H1 (cell line): ENCODE data around the gene SEC62. TPM values are rescaled to one million over a fixed set of nuclear protein-coding genes. Genes with fewer than 3 reads are reported as not detected.

ENCODE experiments used
- CTCF ChIA-PET: fragments of 300-600 bp; sonication (Branson Sonifier 250); formaldehyde crosslinking; loops from one replicate; lab custom pipeline; 2021; ENCODE audit not compliant: partially characterized antibody; lab: Charles Lee
- POLR2A ChIA-PET: fragments of 300-600 bp; sonication (Branson Sonifier 250); formaldehyde crosslinking; loops from one replicate; lab custom pipeline; 2021; ENCODE audit warnings: inconsistent platforms; ENCODE audit not compliant: partially characterized antibody; lab: Charles Lee
- DNase-seq, 2 experiments: peaks; one replicate each; pipeline versions ENCODE4 v3.0.0 to v3.0.0-alpha.2; 2010 to 2022; ENCODE audit warnings: low spot score in 2 of 2, low read depth in 1 of 2, mixed read lengths in 1 of 2
- FAIRE-seq: peaks from 2 replicates; lab custom pipeline; 2011; peaks lifted over from hg19 to GRCh38; lab: Jason Lieb, UNC
- H2AFZ ChIP-seq: 2 replicates; pipeline ENCODE4 v1.8.1; 2012; ENCODE audit warnings: low read length, inconsistent platforms
- H2AK5ac ChIP-seq: 2 replicates; pipeline ENCODE4 v1.6.1; 2013; ENCODE audit warnings: low read depth, low read length
- H2BK120ac ChIP-seq: replicated peaks from 2 replicates; pipeline ENCODE3; 2013; ENCODE audit warnings: low read depth, low read length, inconsistent platforms
- H2BK12ac ChIP-seq: 2 replicates; pipeline ENCODE4 v1.6.1; 2013; ENCODE audit warnings: low read depth, low read length
- H2BK15ac ChIP-seq: 2 replicates; pipeline ENCODE4 v1.6.1; 2013; ENCODE audit warnings: low read length
- H2BK20ac ChIP-seq: 2 replicates; pipeline ENCODE4 v1.6.1; 2013; ENCODE audit warnings: low read length
- H2BK5ac ChIP-seq: 2 replicates; pipeline ENCODE4 v1.6.1; 2013; ENCODE audit warnings: low read depth, low read length
- H3K14ac ChIP-seq: 2 replicates; pipeline ENCODE4 v1.6.1; 2013; ENCODE audit warnings: inconsistent platforms; ENCODE audit not compliant: insufficient read length
- H3K18ac ChIP-seq: 2 replicates; pipeline ENCODE4 v1.6.1; 2013; ENCODE audit warnings: low read length; ENCODE audit errors: extremely low read depth
- H3K23ac ChIP-seq: 2 replicates; pipeline ENCODE4 v1.6.1; 2013; ENCODE audit warnings: inconsistent platforms; ENCODE audit not compliant: insufficient read length
- H3K23me2 ChIP-seq: 2 replicates; pipeline ENCODE4 v1.6.1; 2013; ENCODE audit warnings: low read depth, low read length
- H3K27ac ChIP-seq: 2 replicates; pipeline ENCODE4 v1.6.1; 2011; ENCODE audit warnings: low read depth, low read length, inconsistent platforms
- H3K27me3 ChIP-seq, 4 experiments: replicated peaks in 1 of 4; 1 replicate in 1 of 4; 2 replicates in 3 of 4; pipeline versions ENCODE4 v1.6.1 to v1.8.1; 2011 to 2013; ENCODE audit warnings: low read length in 3 of 4, mild to moderate bottlenecking in 3 of 4, inconsistent platforms in 2 of 4, mixed read lengths in 2 of 4, moderate library complexity in 1 of 4; ENCODE audit not compliant: control insufficient read depth in 3 of 4, insufficient read depth in 3 of 4; ENCODE audit errors: extremely low read depth in 1 of 4
- H3K36me3 ChIP-seq, 4 experiments: 2 replicates each; pipeline versions ENCODE4 v1.6.1 to v1.8.1; 2011 to 2013; ENCODE audit warnings: mild to moderate bottlenecking in 4 of 4, low read length in 3 of 4, moderate library complexity in 2 of 4, control low read depth in 1 of 4, inconsistent platforms in 1 of 4; ENCODE audit not compliant: insufficient read depth in 4 of 4, control insufficient read depth in 2 of 4
- H3K4ac ChIP-seq: replicated peaks from 2 replicates; pipeline ENCODE3; 2013; ENCODE audit warnings: low read length, low read depth, mixed read lengths, inconsistent platforms; ENCODE audit not compliant: insufficient read length
- H3K4me1 ChIP-seq, 4 experiments: replicated peaks in 1 of 4; 1 replicate in 1 of 4; 2 replicates in 3 of 4; pipeline versions ENCODE4 v1.6.1 to v1.8.1; 2011 to 2013; ENCODE audit warnings: low read length in 3 of 4, inconsistent platforms in 2 of 4, mixed read lengths in 1 of 4; ENCODE audit not compliant: insufficient read depth in 4 of 4, control insufficient read depth in 3 of 4
- H3K4me2 ChIP-seq, 2 experiments: 2 replicates each; pipeline versions ENCODE4 v1.6.1 to v1.8.1; 2011 to 2013; ENCODE audit warnings: low read depth in 2 of 2, low read length in 2 of 2, control low read depth in 1 of 2, inconsistent platforms in 1 of 2, mild to moderate bottlenecking in 1 of 2; ENCODE audit not compliant: insufficient read depth in 1 of 2
- H3K4me3 ChIP-seq, 4 experiments: fragments of 200-600, 300-600 bp in 1 of 4; sonication (generic), shearing (Covaris generic), sonication (Bioruptor Twin) in 1 of 4; 2 replicates each; pipeline versions ENCODE4 v1.5.1 to v1.8.1; 2011 to 2016; ENCODE audit warnings: low read length in 4 of 4, low read depth in 3 of 4, control low read depth in 2 of 4, inconsistent platforms in 2 of 4, mild to moderate bottlenecking in 2 of 4, mixed read lengths in 1 of 4, moderate library complexity in 1 of 4; ENCODE audit not compliant: insufficient read depth in 2 of 4; ENCODE audit errors: extremely low read depth in 1 of 4
- H3K56ac ChIP-seq: replicated peaks from 2 replicates; pipeline ENCODE3; 2013; ENCODE audit warnings: low read depth, mild to moderate bottlenecking, mixed read lengths, low read length, inconsistent platforms; ENCODE audit not compliant: insufficient read length
- H3K79me1 ChIP-seq: 2 replicates; pipeline ENCODE4 v1.6.1; 2013; ENCODE audit warnings: low read depth, low read length, control low read depth
- H3K79me2 ChIP-seq, 2 experiments: 2 replicates each; pipeline versions ENCODE4 v1.6.1 to v1.8.1; 2012 to 2013; ENCODE audit warnings: low read length in 2 of 2, mild to moderate bottlenecking in 2 of 2, inconsistent platforms in 1 of 2; ENCODE audit not compliant: insufficient read depth in 2 of 2, control insufficient read depth in 1 of 2
- H3K9ac ChIP-seq, 4 experiments: replicated peaks in 1 of 4; 1 replicate in 1 of 4; 2 replicates in 3 of 4; pipeline versions ENCODE4 v1.6.1 to v1.8.1; 2011 to 2013; ENCODE audit warnings: low read depth in 3 of 4, low read length in 3 of 4, control low read depth in 2 of 4, mild to moderate bottlenecking in 2 of 4, moderate library complexity in 2 of 4, inconsistent platforms in 1 of 4; ENCODE audit errors: extremely low read depth in 1 of 4
- H3K9me3 ChIP-seq, 2 experiments: 2 replicates each; pipeline versions ENCODE4 v1.6.1 to v1.8.1; 2012 to 2013; ENCODE audit warnings: mild to moderate bottlenecking in 2 of 2, moderate library complexity in 2 of 2, control low read depth in 1 of 2, inconsistent platforms in 1 of 2, low read depth in 1 of 2, low read length in 1 of 2, mixed read lengths in 1 of 2; ENCODE audit not compliant: insufficient read depth in 2 of 2
- H4K20me1 ChIP-seq, 2 experiments: replicated peaks in 1 of 2; 2 replicates each; pipeline versions ENCODE3 to v1.8.1; 2011 to 2013; ENCODE audit warnings: inconsistent platforms in 2 of 2, low read length in 2 of 2, mild to moderate bottlenecking in 1 of 2; ENCODE audit not compliant: insufficient read depth in 2 of 2, control insufficient read depth in 1 of 2
- H4K5ac ChIP-seq: 2 replicates; pipeline ENCODE4 v1.6.1; 2013; ENCODE audit warnings: low read length, low read depth, mixed read lengths, inconsistent platforms; ENCODE audit not compliant: insufficient read length
- H4K8ac ChIP-seq: 2 replicates; pipeline ENCODE4 v1.8.0; 2013; ENCODE audit warnings: mild to moderate bottlenecking, moderate library complexity, low read length, inconsistent platforms; ENCODE audit not compliant: insufficient read depth; ENCODE audit errors: extremely low read depth
- H4K91ac ChIP-seq: replicated peaks from 2 replicates; pipeline ENCODE3; 2013; ENCODE audit warnings: low read length, mixed read lengths, inconsistent platforms; ENCODE audit not compliant: insufficient read length
- WGBS, 2 experiments: shearing (Covaris generic) in 1 of 2; methylation state at CpG; one replicate each; pipeline versions ENCODE4 v1.1.6 to v1.1.7; 2013 to 2015; ENCODE audit warnings: low lambda C conversion rate in 2 of 2, mixed read lengths in 2 of 2, inconsistent platforms in 1 of 2, low coverage in 1 of 2, missing lambda C conversion rate in 1 of 2; ENCODE audit not compliant: insufficient replicate concordance in 2 of 2, insufficient coverage in 1 of 2, insufficient read length in 1 of 2; ENCODE audit errors: extremely low coverage in 1 of 2, missing lambda C conversion rate in 1 of 2; 5-methylcytosine and 5-hydroxymethylcytosine counted together
- polyA plus RNA-seq, 7 experiments: library from polyadenylated mRNA; depleted of rRNA in 3 of 7; stranded (reverse) in 5 of 7; unstranded in 2 of 7; fragments of >200 nt in 5 of 7; fragments of 200-250 nt in 2 of 7; gene quantifications; 1 replicate in 5 of 7; 2 replicates in 1 of 7; 4 replicates in 1 of 7; pipeline versions ENCODE4 v1.2.1 to v1.2.3, GENCODE V29; 2011 to 2013; ENCODE audit warnings: missing spikeins in 2 of 7, mixed read lengths in 2 of 7
- total RNA-seq: library from RNA; stranded (reverse); fragmentation: NEBNext Ultra II Directional; extraction: Animal tissue kit (Norgen Biotek cat#: 25700); gene quantifications from 2 replicates; pipeline ENCODE4 v1.2.1, GENCODE V29; 2021

The SEC62 gene
- total and polyA plus RNA-seq, 2 of the 8 experiments (the other 6 are each of a cell fraction or from before 2014, with no cell fraction given), result 67.8 to 113 TPM

DNA sequence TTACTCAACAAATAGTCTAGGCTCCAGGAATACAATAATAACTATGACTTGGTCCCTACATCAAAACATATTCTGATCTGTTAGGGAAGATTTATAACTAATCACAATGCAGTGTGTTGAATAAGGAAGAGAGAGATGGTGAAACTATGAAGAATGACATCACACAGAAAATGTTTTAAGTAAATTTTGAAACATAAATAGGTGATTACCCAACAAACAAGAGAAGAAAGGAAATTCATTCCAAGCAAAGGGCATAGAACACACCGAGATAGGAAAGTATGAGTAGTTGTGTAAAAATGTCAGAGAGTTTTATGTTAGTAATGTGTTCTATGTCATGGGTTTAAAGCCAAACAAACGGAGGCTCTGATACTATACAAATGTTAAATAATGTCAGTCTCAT is 13.4 kb downstream of the SEC62 start:
- POLR2A ChIA-PET, result interaction anchor here (0.6 to 1.5 kb wide), 2 partner anchors 14 to 61 kb away, joined by 3 read pairs; no protein-coding TSS in a partner anchor

More for the DNA sequence above, 13.4 kb downstream of the SEC62 start:
- no peaks in the 10 kb centered on the region for H3K79me1 ChIP-seq
- no peak overlapping the region for H3K23ac ChIP-seq
- H3K4ac ChIP-seq, result no peak overlapping the region
- no peak for DNase-seq
- no peak overlapping the region for H3K9ac ChIP-seq
- peaks cover 0 to 7% of the 10 kb centered on the region in 2 experiments; a peak in 1 of 4 replicates for H3K79me2 ChIP-seq
- H2AFZ ChIP-seq, result no peak overlapping the region
- no peak overlapping the region for H3K4me2 ChIP-seq
- no peak for FAIRE-seq
- no peak overlapping the region for H3K27ac ChIP-seq
- no peak overlapping the region for H3K18ac ChIP-seq
- no peak overlapping the region for H3K14ac ChIP-seq
- no peak overlapping the region for H4K91ac ChIP-seq
- no peak overlapping the region for H2BK12ac ChIP-seq
- H2BK20ac ChIP-seq, result no peak overlapping the region
- no peak overlapping the region for H3K56ac ChIP-seq
- no peaks in the 10 kb centered on the region for H3K23me2 ChIP-seq
- H2AK5ac ChIP-seq, result no peak overlapping the region
- H2BK5ac ChIP-seq, result no peak overlapping the region
- H3K27me3 ChIP-seq, result no peaks in the 10 kb centered on the region
- no peak overlapping the region for H4K8ac ChIP-seq
- H3K9me3 ChIP-seq, result no peaks in the 10 kb centered on the region
- H2BK15ac ChIP-seq, result no peak overlapping the region
- 89% methylated on average over 2 of the region's 2 CpGs; no CpG with 5 or more reads in 1 of the 2 experiments for WGBS, 2 experiments
- H3K4me3 ChIP-seq, result no peak overlapping the region
- CTCF ChIA-PET, result interaction anchor here (0.7 to 1.3 kb wide), 2 partner anchors 119 to 938 kb away, joined by 3 read pairs; no protein-coding TSS in a partner anchor
- no peaks in the 10 kb centered on the region for H3K4me1 ChIP-seq
- H3K36me3 ChIP-seq, result peaks cover 16 to 92% (median 44%) of the 10 kb centered on the region in 4 experiments
- no peak overlapping the region for H2BK120ac ChIP-seq
- H4K20me1 ChIP-seq, result peaks cover 0 to 4% of the 10 kb centered on the region in 2 experiments
- no peak overlapping the region for H4K5ac ChIP-seq
